H1 (cell line): ENCODE results near the gene CLEC19A. TPM values are rescaled to one million over a fixed set of nuclear protein-coding genes. Genes with fewer than 3 reads are reported as not detected.
A peak's percentile ranks its signal among the peaks of the same experiment; 100 is the strongest.

ENCODE experiments used
- CTCF ChIA-PET: fragments of 300-600 bp; sonication (Branson Sonifier 250); formaldehyde crosslinking; loops from one replicate; lab custom pipeline; 2021; ENCODE audit not compliant: partially characterized antibody; lab: Charles Lee
- POLR2A ChIA-PET: fragments of 300-600 bp; sonication (Branson Sonifier 250); formaldehyde crosslinking; loops from one replicate; lab custom pipeline; 2021; ENCODE audit warnings: inconsistent platforms; ENCODE audit not compliant: partially characterized antibody; lab: Charles Lee
- DNase-seq, 2 experiments: peaks; one replicate each; pipeline versions ENCODE4 v3.0.0 to v3.0.0-alpha.2; 2010 to 2022; ENCODE audit warnings: low spot score in 2 of 2, low read depth in 1 of 2, mixed read lengths in 1 of 2
- FAIRE-seq: peaks from 2 replicates; lab custom pipeline; 2011; peaks lifted over from hg19 to GRCh38; lab: Jason Lieb, UNC
- H2AFZ ChIP-seq: 2 replicates; pipeline ENCODE4 v1.8.1; 2012; ENCODE audit warnings: low read length, inconsistent platforms
- H2AK5ac ChIP-seq: 2 replicates; pipeline ENCODE4 v1.6.1; 2013; ENCODE audit warnings: low read depth, low read length
- H2BK120ac ChIP-seq: replicated peaks from 2 replicates; pipeline ENCODE3; 2013; ENCODE audit warnings: low read depth, low read length, inconsistent platforms
- H2BK12ac ChIP-seq: 2 replicates; pipeline ENCODE4 v1.6.1; 2013; ENCODE audit warnings: low read depth, low read length
- H2BK15ac ChIP-seq: 2 replicates; pipeline ENCODE4 v1.6.1; 2013; ENCODE audit warnings: low read length
- H2BK20ac ChIP-seq: 2 replicates; pipeline ENCODE4 v1.6.1; 2013; ENCODE audit warnings: low read length
- H2BK5ac ChIP-seq: 2 replicates; pipeline ENCODE4 v1.6.1; 2013; ENCODE audit warnings: low read depth, low read length
- H3K14ac ChIP-seq: 2 replicates; pipeline ENCODE4 v1.6.1; 2013; ENCODE audit warnings: inconsistent platforms; ENCODE audit not compliant: insufficient read length
- H3K18ac ChIP-seq: 2 replicates; pipeline ENCODE4 v1.6.1; 2013; ENCODE audit warnings: low read length; ENCODE audit errors: extremely low read depth
- H3K23ac ChIP-seq: 2 replicates; pipeline ENCODE4 v1.6.1; 2013; ENCODE audit warnings: inconsistent platforms; ENCODE audit not compliant: insufficient read length
- H3K23me2 ChIP-seq: 2 replicates; pipeline ENCODE4 v1.6.1; 2013; ENCODE audit warnings: low read depth, low read length
- H3K27ac ChIP-seq: 2 replicates; pipeline ENCODE4 v1.6.1; 2011; ENCODE audit warnings: low read depth, low read length, inconsistent platforms
- H3K27me3 ChIP-seq, 4 experiments: replicated peaks in 1 of 4; 1 replicate in 1 of 4; 2 replicates in 3 of 4; pipeline versions ENCODE4 v1.6.1 to v1.8.1; 2011 to 2013; ENCODE audit warnings: low read length in 3 of 4, mild to moderate bottlenecking in 3 of 4, inconsistent platforms in 2 of 4, mixed read lengths in 2 of 4, moderate library complexity in 1 of 4; ENCODE audit not compliant: control insufficient read depth in 3 of 4, insufficient read depth in 3 of 4; ENCODE audit errors: extremely low read depth in 1 of 4
- H3K36me3 ChIP-seq, 4 experiments: 2 replicates each; pipeline versions ENCODE4 v1.6.1 to v1.8.1; 2011 to 2013; ENCODE audit warnings: mild to moderate bottlenecking in 4 of 4, low read length in 3 of 4, moderate library complexity in 2 of 4, control low read depth in 1 of 4, inconsistent platforms in 1 of 4; ENCODE audit not compliant: insufficient read depth in 4 of 4, control insufficient read depth in 2 of 4
- H3K4ac ChIP-seq: replicated peaks from 2 replicates; pipeline ENCODE3; 2013; ENCODE audit warnings: low read length, low read depth, mixed read lengths, inconsistent platforms; ENCODE audit not compliant: insufficient read length
- H3K4me1 ChIP-seq, 4 experiments: replicated peaks in 1 of 4; 1 replicate in 1 of 4; 2 replicates in 3 of 4; pipeline versions ENCODE4 v1.6.1 to v1.8.1; 2011 to 2013; ENCODE audit warnings: low read length in 3 of 4, inconsistent platforms in 2 of 4, mixed read lengths in 1 of 4; ENCODE audit not compliant: insufficient read depth in 4 of 4, control insufficient read depth in 3 of 4
- H3K4me2 ChIP-seq, 2 experiments: 2 replicates each; pipeline versions ENCODE4 v1.6.1 to v1.8.1; 2011 to 2013; ENCODE audit warnings: low read depth in 2 of 2, low read length in 2 of 2, control low read depth in 1 of 2, inconsistent platforms in 1 of 2, mild to moderate bottlenecking in 1 of 2; ENCODE audit not compliant: insufficient read depth in 1 of 2
- H3K4me3 ChIP-seq, 4 experiments: fragments of 200-600, 300-600 bp in 1 of 4; sonication (generic), shearing (Covaris generic), sonication (Bioruptor Twin) in 1 of 4; 2 replicates each; pipeline versions ENCODE4 v1.5.1 to v1.8.1; 2011 to 2016; ENCODE audit warnings: low read length in 4 of 4, low read depth in 3 of 4, control low read depth in 2 of 4, inconsistent platforms in 2 of 4, mild to moderate bottlenecking in 2 of 4, mixed read lengths in 1 of 4, moderate library complexity in 1 of 4; ENCODE audit not compliant: insufficient read depth in 2 of 4; ENCODE audit errors: extremely low read depth in 1 of 4
- H3K56ac ChIP-seq: replicated peaks from 2 replicates; pipeline ENCODE3; 2013; ENCODE audit warnings: low read depth, mild to moderate bottlenecking, mixed read lengths, low read length, inconsistent platforms; ENCODE audit not compliant: insufficient read length
- H3K79me1 ChIP-seq: 2 replicates; pipeline ENCODE4 v1.6.1; 2013; ENCODE audit warnings: low read depth, low read length, control low read depth
- H3K79me2 ChIP-seq, 2 experiments: 2 replicates each; pipeline versions ENCODE4 v1.6.1 to v1.8.1; 2012 to 2013; ENCODE audit warnings: low read length in 2 of 2, mild to moderate bottlenecking in 2 of 2, inconsistent platforms in 1 of 2; ENCODE audit not compliant: insufficient read depth in 2 of 2, control insufficient read depth in 1 of 2
- H3K9ac ChIP-seq, 4 experiments: replicated peaks in 1 of 4; 1 replicate in 1 of 4; 2 replicates in 3 of 4; pipeline versions ENCODE4 v1.6.1 to v1.8.1; 2011 to 2013; ENCODE audit warnings: low read depth in 3 of 4, low read length in 3 of 4, control low read depth in 2 of 4, mild to moderate bottlenecking in 2 of 4, moderate library complexity in 2 of 4, inconsistent platforms in 1 of 4; ENCODE audit errors: extremely low read depth in 1 of 4
- H3K9me3 ChIP-seq, 2 experiments: 2 replicates each; pipeline versions ENCODE4 v1.6.1 to v1.8.1; 2012 to 2013; ENCODE audit warnings: mild to moderate bottlenecking in 2 of 2, moderate library complexity in 2 of 2, control low read depth in 1 of 2, inconsistent platforms in 1 of 2, low read depth in 1 of 2, low read length in 1 of 2, mixed read lengths in 1 of 2; ENCODE audit not compliant: insufficient read depth in 2 of 2
- H4K20me1 ChIP-seq, 2 experiments: replicated peaks in 1 of 2; 2 replicates each; pipeline versions ENCODE3 to v1.8.1; 2011 to 2013; ENCODE audit warnings: inconsistent platforms in 2 of 2, low read length in 2 of 2, mild to moderate bottlenecking in 1 of 2; ENCODE audit not compliant: insufficient read depth in 2 of 2, control insufficient read depth in 1 of 2
- H4K5ac ChIP-seq: 2 replicates; pipeline ENCODE4 v1.6.1; 2013; ENCODE audit warnings: low read length, low read depth, mixed read lengths, inconsistent platforms; ENCODE audit not compliant: insufficient read length
- H4K8ac ChIP-seq: 2 replicates; pipeline ENCODE4 v1.8.0; 2013; ENCODE audit warnings: mild to moderate bottlenecking, moderate library complexity, low read length, inconsistent platforms; ENCODE audit not compliant: insufficient read depth; ENCODE audit errors: extremely low read depth
- H4K91ac ChIP-seq: replicated peaks from 2 replicates; pipeline ENCODE3; 2013; ENCODE audit warnings: low read length, mixed read lengths, inconsistent platforms; ENCODE audit not compliant: insufficient read length
- CHD1 ChIP-seq: IDR thresholded peaks from 2 replicates; pipeline ENCODE4 v1.6.1; 2012; ENCODE audit warnings: low read depth, low read length, improper control_type of control experiment
- SIN3A ChIP-seq, 2 experiments: IDR thresholded peaks in 1 of 2; conservative IDR thresholded peaks in 1 of 2; 2 replicates each; pipeline ENCODE4 v1.6.1; 2011 to 2012; ENCODE audit warnings: low read length in 2 of 2, improper control_type of control experiment in 1 of 2, low read depth in 1 of 2, mild to moderate bottlenecking in 1 of 2
- WGBS, 2 experiments: shearing (Covaris generic) in 1 of 2; methylation state at CpG; one replicate each; pipeline versions ENCODE4 v1.1.6 to v1.1.7; 2013 to 2015; ENCODE audit warnings: low lambda C conversion rate in 2 of 2, mixed read lengths in 2 of 2, inconsistent platforms in 1 of 2, low coverage in 1 of 2, missing lambda C conversion rate in 1 of 2; ENCODE audit not compliant: insufficient replicate concordance in 2 of 2, insufficient coverage in 1 of 2, insufficient read length in 1 of 2; ENCODE audit errors: extremely low coverage in 1 of 2, missing lambda C conversion rate in 1 of 2; 5-methylcytosine and 5-hydroxymethylcytosine counted together
- polyA plus RNA-seq, 7 experiments: library from polyadenylated mRNA; depleted of rRNA in 3 of 7; stranded (reverse) in 5 of 7; unstranded in 2 of 7; fragments of >200 nt in 5 of 7; fragments of 200-250 nt in 2 of 7; gene quantifications; 1 replicate in 5 of 7; 2 replicates in 1 of 7; 4 replicates in 1 of 7; pipeline versions ENCODE4 v1.2.1 to v1.2.3, GENCODE V29; 2011 to 2013; ENCODE audit warnings: missing spikeins in 2 of 7, mixed read lengths in 2 of 7
- total RNA-seq: library from RNA; stranded (reverse); fragmentation: NEBNext Ultra II Directional; extraction: Animal tissue kit (Norgen Biotek cat#: 25700); gene quantifications from 2 replicates; pipeline ENCODE4 v1.2.1, GENCODE V29; 2021

Gene CLEC19A
- total and polyA plus RNA-seq, 2 of the 8 experiments (the other 6 are each of a cell fraction or from before 2014, with no cell fraction given), result 0.35 to 0.88 TPM

GRCh38 chr16:19307587-19308241 lies 22.2 kb downstream of the CLEC19A start:
- Histone ChIP-seq H3K36me3 (no peaks in the 10 kb centered on the region), H3K79me2 (no peaks in the 10 kb centered on the region), H2BK15ac (no peak overlapping the region), H2BK12ac (no peak overlapping the region), H3K4ac (no peak overlapping the region), H3K27me3 (no peaks in the 10 kb centered on the region), H2AFZ (no peak overlapping the region), H3K4me3 (no peak overlapping the region), H4K8ac (no peak overlapping the region), H3K27ac (no peak overlapping the region), H3K56ac (no peak overlapping the region), H3K23me2 (no peaks in the 10 kb centered on the region; the same call in 1 of the 2 replicates), H4K5ac (no peak overlapping the region), H4K20me1 (no peaks in the 10 kb centered on the region), H2BK120ac (no peak overlapping the region), H3K9me3 (peaks cover 0 to 4% of the 10 kb centered on the region in 2 experiments; a peak in 1 of 4 replicates), H3K4me1 (peaks cover 0 to 2% (median 0%) of the 10 kb centered on the region in 4 experiments; a peak in 1 of 7 replicates), H3K14ac (no peak overlapping the region), H2BK20ac (no peak overlapping the region), H3K23ac (no peak overlapping the region), H2AK5ac (no peak overlapping the region), H3K4me2 (no peak overlapping the region), H4K91ac (no peak overlapping the region), H2BK5ac (no peak overlapping the region), H3K18ac (no peak overlapping the region), H3K9ac (no peak overlapping the region), H3K79me1 (no peaks in the 10 kb centered on the region)
- POLR2A ChIA-PET, result no interaction called here
- TF ChIP-seq SIN3A (conservative IDR thresholded peaks at IDR 0.05 in 1 of 2, IDR thresholded peaks at IDR 0.05 in 1 of 2; ENCODE audit: low read depth in 1 of 2, low read length in 2 of 2), result peak in 1 of 2 experiments; percentile 67; a peak in 1 of 4 replicates
- TF ChIP-seq CHD1, result no peak
- CTCF ChIA-PET, result no interaction called here
- DNase-seq, result peak in 1 of 2 experiments; percentile 84
- 89% methylated on average over 8 of the region's 8 CpGs; no CpG with 5 or more reads in 1 of the 2 experiments for WGBS, 2 experiments
- peak; percentile 24 for FAIRE-seq
